HG03097 (cell line): Measurements from ENCODE around the gene LAT.
"Not testable (repeated sequence)": the region's sequence is repeated elsewhere in the genome, so short reads cannot be mapped to it uniquely, and the experiment has no call there.

ENCODE experiments used
- ATAC-seq: cut with Tn5 transposase; IDR thresholded peaks from one replicate; pipeline ENCODE4 v1.9.1; 2021; ENCODE audit not compliant: unreplicated experiment, low FRiP score

The LAT gene

DNA sequence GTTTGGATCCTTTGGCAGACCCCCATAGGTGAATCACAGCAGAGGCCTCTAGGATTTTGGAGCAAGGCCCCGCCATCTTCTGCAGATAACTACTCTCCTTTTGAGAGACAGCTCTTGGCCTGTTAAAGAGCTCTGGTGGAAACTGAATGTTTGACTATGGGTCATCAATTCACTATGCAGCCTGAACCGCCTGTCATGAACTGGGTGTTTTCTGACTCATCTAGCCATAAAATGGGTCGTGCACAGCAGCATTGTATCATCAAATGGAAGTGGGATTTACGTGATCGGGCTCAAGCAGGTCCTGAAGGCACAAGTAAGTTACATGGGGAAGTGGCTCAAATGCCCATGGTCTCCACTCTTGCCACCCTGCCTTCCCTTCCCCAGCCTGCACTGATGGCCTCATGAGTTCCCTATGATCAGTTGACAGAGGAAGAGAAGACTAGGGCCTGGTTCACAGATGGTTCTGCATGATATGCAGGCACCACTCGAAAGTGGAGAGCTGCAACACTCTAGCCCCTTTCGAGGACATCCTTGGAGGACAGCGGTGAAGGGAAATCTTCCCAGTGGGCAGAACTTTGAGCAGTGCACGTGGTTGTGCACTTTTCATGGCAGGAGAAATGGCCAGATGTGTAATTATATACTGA lies 19.8 kb downstream of the LAT start:
- ATAC-seq = not testable (repeated sequence)

- ATAC-seq = no peak
These were observed 23.1 kb downstream of the LAT start for GRCh38 chr16:29007730-29008593.

GRCh38 chr16:29009050-29009837 lies 24.4 kb downstream of the LAT start:
- no peak for ATAC-seq

GRCh38 chr16:29009838-29010166 lies 24.9 kb downstream of the LAT start:
- no peak for ATAC-seq

GRCh38 chr16:29011112-29011511 lies 26.3 kb downstream of the LAT start:
- ATAC-seq = no peak

DNA sequence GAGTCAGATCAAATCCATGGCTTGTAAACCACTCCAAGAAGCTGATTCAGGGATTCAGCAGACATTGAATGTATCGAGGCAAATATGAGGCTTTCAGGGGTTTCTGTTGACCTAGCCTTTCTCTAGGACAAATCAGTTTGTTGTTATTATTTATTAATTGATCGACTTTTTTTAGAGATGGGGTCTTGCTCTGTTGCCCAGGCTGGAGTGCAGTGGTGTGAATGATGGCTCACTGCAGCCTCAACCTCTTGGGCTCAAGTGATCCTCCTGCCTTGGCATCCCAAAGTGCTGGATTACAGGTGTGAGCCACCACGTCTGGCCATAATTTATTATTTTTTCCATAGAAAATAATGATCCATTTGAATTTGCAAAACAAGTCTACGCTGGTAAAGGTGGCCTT lies 27.0 kb downstream of the LAT start:
- no peak for ATAC-seq

DNA sequence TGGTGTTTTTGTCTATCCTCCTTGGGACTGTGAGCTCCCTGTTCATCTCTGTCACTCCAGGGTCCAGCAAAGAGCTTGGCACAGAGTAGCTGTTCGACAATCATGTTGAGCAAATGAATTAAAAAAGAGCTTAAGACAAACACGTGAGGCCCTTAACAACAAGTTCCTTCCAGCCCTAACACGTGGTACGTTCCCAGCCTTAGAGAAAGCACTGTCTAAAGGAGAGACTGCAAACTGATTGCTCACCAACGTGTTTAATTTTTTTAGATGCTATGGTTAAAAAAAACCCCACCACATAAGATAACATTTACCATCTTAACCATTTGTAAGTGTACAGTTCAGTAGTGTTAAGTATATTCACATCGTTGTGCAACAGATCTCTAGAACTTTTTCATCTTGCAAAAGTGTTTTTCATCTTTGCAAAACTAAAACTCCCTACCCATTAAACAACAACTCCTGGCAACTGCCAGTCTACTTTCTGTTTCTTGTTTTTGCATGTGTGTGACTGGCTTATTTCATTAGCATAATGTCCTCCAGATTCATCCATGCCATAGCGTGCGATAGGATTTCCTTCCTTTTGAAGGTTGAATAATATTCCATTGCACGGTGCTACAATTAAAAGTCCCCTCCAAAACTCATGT lies 28.2 kb downstream of the LAT start:
- no peak for ATAC-seq

DNA sequence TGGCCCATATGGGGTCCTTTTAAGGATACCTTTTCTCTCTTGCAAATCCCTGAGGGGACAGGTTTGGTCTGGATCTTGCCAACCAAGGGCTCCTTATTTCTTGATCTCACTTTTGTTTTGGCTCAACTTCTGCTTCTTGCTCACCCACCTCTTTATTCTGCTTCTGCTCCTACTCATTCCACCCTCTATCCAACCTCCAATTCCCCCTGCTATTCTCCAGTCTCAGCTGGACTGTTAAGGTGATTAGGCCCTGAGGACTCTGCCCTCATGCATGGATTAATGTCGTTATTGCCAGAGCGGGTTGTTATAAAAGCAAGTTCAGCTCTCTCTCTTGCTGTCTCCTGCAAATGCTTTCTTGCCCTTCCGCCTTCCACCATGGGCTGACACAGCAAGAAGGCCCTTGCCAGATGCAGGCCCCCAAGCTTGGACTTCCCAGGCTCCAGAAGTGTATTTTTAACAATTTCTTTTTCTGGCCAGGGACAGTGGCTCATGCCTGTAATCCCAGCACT lies 29.8 kb downstream of the LAT start:
- ATAC-seq = no peak

DNA sequence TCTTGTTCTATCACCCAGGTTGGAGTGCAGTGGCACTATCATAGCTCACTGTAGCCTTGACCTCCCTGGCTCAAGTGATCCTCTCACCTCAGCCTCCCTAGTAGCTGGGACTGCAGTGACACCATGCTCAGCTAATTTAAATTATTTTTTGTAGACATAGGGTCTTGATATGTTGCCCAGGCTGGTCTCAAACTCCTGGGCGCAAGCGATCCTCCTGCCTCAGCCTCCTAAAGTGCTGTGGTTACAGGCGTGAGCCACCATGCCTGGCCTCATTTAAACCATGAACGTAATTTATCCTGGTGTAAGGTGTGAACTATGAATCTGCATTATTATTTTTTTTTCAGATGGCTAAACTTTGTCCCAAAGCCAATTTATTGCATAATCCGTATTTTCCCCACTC lies 37.3 kb downstream of the LAT start:
- no peak for ATAC-seq

DNA sequence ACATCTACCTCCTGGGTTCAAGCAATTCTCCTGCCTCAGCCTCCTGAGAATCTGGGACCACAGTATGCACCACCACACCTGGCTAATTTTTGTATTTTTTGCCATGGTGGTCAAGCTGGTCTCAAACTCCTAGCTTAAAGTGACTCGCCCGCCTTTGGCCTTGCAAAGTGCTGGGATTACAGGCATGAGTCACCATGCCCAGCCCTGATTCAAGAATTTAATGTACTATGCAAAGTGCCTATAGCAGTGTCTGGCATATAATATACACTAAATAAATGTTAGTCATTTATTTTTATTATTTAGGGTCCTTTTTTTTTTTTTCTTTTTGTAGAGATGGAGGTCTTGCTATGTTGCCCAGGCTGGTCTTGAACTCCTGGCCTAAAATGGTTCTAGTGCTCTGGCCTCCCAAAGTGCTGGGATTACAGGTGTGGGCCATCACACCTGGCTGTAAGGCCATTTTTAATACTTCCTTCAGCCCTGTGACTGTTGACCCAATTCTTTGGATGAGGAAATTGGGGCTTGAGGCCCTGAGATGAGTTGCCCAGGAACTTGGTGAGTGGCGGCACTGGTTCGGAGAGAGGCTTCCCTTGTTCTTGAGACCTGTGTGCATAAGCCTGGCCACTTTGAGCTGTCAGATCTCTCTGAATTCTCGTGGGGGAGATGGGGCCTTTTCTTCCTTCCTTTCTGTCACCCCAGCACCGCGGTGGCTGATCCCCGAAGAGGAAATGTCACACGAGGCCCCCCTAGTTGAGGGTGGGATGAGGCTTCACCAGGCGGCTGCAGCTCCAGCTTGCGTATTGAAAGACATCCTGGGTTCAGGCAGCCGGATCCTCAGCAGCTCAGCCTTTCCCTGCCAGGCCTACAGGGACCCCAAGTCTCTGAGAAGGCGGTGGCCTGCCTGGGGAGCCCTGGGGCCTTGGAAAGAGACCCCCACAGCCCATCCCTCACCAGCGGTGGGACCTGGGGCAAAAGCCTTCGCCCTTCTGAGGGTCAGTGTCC lies 38.7 kb downstream of the LAT start:
- no peak for ATAC-seq

DNA sequence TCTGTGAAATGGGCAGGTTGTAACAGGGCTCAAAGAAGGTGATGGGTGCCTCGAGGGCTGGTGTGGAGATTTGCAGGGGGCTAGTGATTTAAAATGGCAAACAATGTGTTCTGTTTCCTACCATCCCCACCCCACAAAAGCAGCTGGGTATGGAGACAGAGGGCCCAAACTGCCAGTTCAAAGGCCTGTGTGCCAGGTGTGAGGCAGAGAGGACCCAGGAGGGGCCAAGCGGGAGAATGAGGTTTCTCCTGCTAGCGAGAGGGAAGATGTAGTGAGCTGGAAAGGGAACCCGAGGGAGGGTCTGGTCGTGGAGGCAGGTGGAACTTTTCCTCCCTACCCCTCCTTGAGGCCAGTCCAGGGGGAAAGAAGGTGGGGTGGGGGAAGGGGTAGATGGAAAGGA lies 39.4 kb downstream of the LAT start:
- no peak for ATAC-seq

DNA sequence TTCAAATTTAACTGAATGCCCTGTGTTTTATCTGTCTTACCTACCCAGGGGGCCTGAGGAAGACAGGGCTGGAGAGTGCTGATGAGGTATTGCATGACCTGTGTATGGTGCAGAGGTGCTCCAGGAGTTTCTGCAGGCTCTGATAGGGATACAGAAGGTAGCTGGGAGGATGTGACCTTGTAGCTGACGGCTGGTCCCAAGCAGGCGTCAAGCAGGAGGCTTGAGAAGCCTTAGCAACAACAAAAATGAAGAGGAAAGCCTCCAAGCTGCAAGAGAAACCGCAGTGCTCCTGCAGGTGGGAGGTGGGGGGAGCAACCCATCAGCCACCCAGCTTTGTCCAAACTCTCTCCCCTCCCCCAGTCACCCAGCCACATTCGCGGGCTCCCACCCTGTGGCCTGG lies 40.4 kb downstream of the LAT start:
- no peak for ATAC-seq

- ATAC-seq = no peak
These were observed 40.9 kb downstream of the LAT start for GRCh38 chr16:29025735-29026134.

- ATAC-seq = no peak
These were observed 43.8 kb downstream of the LAT start for GRCh38 chr16:29028457-29029167.

GRCh38 chr16:29029168-29029994 lies 44.5 kb downstream of the LAT start:
- ATAC-seq = no peak

- ATAC-seq = no peak
These were observed 45.4 kb downstream of the LAT start for GRCh38 chr16:29030086-29030840.
